Activated CD8-positive, alpha-beta memory T cell treated with anti-CD3 and anti-CD28 coated beads, Interleukin-2, amount 50 U/mL, for 24 hours (primary cell): Measurements from ENCODE around the gene PLCB4.
"Not testable (repeated sequence)": the region's sequence is repeated elsewhere in the genome, so short reads cannot be mapped to it uniquely, and the experiment has no call there.

ENCODE experiments used
- DNase-seq: peaks from one replicate; pipeline ENCODE4 v3.0.0-alpha.2; 2020; ENCODE audit errors: extremely low read depth

Gene PLCB4

DNA sequence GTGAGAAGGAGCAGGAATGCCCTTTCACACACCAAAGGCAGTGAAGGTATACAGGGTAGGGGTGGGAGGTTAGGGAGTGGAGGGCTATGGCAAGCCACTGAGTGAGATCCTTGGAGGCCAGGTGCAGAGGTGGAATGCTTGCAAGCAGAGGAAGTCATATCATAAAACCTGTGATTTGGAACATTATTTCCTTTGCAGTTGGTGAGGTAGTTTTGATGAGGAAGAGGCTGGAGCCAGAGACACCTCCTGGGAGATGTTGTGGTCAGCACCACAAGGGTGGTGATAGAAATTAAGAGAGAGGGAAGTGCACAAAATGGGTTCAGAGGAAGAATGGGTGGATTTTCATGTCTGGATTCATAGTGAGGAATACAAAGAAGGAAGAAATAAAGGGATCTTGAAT lies 73.0 kb downstream of the PLCB4 start:
- DNase-seq: no peak

DNA sequence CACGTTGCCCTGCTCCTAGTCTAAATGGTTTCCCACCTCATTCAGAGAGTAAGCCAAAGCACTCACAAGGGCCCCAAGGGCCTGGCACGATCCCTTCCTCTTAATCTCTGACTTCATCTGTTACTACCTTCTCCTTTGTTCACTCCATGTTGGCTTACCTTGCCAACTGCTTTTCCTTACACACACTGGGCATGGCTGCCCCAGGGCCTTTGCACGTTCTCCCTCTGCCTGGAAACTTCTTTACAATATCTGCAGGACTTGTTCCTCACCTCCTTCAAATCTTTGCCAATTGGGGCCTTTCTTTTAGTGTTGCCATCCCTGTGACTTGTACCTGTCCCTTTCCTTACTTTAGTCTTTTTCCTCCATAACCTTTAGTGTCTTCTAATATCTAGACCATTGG lies 73.9 kb downstream of the PLCB4 start:
- no peak for DNase-seq

DNA sequence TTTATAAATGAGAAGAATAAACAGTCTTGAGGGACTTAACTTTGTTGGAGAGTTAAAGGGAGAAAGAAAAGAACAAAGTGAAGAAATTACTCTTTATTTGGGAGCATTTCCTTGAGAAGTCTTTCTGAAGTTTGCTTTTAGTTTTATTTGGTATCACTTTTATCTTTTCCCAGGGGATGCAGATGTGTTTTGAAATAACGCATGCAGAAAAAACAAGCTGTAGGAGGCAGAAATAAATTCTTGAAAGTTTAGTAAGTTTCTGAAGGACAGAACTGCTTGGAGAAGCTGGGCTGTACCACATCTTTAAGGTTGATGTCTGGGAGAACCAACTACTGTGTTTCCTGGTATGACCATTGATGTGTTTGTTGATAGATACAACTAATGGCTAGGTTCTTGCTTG lies 75.0 kb downstream of the PLCB4 start:
- DNase-seq: no peak

DNA sequence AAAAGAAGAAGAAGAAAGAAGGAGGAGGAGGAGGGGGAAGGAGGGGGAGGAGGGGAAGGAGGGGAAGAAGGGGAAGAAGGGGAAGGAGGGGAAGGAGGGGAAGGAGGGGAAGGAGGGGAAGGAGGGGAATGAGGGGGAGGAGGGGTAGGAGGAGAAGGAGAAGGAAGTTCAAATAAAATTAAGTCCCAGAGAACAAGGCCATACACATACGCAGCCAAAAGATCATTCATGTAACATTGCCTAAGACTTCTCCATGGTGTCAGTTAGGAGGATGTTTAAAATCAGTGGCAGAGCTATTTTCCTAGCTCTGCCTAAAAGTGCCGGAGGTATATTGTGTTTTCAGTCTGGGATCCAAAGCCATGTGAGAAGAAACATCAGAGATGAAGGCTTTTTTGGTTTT lies 75.8 kb downstream of the PLCB4 start:
- DNase-seq: no peak

DNA sequence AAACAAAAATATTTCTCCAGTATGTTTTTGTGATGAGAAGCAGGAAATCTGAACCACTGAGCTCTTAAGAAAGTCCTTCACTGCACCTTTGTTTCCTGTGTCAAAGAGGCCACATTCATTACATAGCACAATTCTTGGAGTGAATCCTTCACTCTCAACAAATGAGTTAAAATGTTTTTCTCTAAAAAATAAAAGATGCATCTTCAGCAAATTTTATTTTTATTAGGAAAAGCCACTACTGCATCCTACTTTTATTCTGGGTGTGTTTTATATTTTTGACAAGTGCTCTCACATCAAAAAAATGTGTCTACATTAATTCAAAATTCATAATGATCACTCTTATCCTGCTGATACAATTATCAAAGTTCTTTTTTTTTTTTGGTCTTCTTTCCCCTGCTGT lies 76.3 kb downstream of the PLCB4 start:
- DNase-seq: no peak

DNA sequence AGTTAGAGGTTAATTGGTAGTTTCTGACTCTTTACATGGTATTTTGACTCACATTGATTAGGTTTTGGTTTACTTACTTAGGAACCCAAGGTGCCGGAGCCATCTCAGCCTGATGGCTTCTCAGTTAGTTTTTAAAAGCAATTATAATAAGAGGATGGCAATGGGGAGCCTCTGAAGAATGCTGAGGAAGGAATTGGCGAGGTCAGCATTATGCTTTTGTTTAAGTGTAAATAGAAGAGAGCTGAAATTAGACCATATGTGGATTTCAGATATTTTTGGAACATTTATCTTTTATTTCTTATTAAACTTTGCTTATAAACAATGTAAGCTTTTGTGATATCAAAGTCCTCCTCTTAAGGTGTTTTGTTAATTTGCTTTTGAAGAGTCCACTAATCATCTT lies 77.8 kb downstream of the PLCB4 start:
- no peak for DNase-seq

DNA sequence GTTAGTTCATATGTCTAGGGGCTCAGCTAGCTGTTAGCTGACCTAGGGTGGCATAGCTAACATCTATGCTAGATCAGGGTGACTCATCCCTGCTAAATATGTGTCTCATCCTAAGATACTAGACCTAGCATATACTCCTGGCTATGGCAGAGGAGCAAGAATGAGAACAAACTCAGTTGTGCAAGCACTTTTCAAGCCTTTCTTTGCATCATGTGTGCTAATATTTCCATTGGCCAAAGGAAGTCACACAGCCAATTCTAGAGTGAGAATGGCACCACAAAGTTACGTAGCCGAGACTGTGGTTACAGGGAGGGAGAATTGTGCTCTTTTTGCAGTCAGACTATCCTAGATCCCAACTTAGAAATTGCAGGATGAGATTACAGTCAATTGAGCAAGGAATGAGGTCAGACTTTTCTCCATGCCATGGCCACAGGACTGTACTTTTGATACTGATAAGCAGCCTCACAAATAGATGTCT lies 78.7 kb downstream of the PLCB4 start:
- no peak for DNase-seq

DNA sequence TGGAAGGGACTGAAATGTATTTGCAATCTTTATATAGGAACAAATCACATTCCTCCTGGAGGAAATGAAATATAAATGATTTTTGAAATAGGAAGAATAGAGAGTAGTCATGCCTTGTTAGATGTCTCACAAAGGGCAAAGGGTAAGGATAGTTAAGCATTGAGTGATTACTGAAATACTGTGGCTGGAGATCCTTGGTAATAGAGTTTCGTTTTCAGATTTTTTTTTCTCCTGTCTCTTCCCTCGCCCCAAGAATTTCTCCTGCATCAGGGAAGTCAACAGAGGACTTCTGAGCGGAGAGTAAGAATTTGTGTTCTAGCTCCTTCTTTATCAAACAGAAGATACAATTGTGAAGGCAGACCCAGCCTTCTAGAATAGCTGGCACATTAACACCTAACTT lies 79.4 kb downstream of the PLCB4 start:
- no peak for DNase-seq

DNA sequence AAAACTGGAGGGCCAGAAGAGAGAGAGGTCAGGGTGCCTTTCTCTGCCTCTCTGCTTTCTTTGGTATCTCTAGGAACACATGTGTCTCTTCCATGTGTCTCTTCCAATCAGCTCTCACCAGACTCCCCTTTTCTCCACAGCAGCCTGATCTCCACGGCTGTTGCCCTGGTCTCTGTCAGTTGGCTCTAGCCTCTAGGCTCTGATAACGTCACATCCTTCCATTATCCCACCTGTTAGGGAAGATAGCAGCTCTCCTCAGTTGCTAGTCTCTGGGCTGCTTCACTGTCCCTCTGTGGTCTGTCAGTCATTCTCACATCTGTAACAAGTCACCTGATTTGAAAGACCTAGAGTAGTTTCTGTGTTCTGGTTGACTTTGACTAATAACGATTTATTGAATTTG lies 80.2 kb downstream of the PLCB4 start:
- DNase-seq: no peak

DNA sequence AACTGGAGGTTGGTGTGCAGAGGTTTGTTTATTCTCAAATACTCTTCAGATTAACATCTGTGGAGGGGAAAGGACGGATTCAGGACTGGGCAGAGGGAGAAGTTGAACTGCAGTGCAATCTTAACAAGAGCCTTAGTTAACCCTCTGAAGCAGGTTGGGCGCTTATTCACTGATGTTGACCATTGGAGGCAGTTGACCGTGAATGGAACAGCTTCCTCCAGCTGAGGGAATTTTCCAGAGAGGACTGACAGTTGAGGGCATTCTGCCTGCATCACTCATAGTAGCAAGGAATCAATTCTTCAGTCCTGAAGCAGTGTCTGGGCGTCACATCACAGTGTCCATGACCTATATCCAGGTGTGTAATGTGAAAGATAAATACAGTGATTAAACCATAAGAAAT lies 80.9 kb downstream of the PLCB4 start:
- DNase-seq: no peak

DNA sequence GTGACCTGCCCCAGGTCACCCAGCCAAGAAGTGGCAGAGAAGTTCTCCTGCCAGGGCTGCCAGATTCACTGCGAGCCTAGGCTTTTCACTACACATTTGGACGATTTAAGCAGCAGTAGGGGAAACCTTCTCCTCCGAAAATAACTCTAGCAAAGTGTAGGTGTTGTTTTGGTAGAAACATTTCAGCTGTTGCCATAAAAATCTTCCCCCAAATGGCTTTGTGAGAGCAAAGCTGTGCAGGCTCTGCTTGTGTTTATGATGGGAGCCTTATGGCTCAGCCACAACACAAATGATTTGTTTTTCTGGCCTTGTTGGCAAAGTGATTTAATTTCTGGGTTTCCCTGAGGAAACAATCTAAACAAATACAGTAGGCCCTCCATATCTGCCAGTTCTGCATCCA lies 81.8 kb downstream of the PLCB4 start:
- no peak for DNase-seq

DNA sequence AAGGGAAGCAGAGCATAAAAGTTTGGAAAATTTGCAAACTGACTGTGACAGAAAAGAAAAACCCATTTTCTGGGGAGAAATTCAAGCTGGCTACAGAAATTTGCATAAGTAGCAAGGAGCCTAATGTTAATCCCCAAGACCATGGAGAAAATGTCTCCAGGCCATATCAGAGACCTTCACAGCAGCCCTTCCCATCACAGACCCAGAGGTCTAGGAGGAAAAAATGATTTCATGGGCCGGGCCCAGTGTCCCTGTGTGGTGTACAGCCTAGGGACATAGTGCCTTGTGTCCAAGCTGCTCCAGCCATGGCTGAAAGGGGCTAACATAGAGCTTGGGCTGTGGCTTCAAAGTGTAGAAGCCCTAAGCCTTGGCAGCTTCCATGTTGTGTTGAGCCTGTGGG lies 83.3 kb downstream of the PLCB4 start:
- DNase-seq: not testable (repeated sequence)

DNA sequence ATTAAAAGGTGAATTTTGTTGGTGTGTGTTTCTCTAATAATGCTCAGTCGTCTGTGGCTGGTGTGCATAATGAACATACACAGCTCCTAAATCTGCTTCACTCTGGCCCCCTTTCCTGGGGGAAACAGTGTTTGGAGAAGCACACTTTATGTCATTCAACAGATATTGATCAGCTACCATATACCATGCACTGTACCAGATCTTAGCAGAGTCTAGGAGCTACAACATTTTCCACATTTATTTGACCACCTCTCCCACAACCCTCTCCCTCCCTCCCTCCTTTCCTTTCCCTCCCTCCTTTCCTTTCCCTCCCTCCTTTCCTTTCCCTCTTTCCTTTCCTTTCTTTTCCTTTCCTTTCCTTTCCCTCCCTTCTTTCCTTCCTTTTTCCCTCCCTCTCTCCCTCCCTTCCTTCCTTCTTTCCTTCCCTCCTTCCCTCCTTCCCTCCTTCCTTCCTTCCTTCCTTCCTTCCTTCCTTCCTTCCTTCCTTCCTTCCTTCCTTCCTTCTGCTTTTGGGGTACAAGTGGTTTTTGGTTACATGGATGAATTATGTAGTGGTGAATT lies 85.7 kb downstream of the PLCB4 start:
- no peak for DNase-seq

DNA sequence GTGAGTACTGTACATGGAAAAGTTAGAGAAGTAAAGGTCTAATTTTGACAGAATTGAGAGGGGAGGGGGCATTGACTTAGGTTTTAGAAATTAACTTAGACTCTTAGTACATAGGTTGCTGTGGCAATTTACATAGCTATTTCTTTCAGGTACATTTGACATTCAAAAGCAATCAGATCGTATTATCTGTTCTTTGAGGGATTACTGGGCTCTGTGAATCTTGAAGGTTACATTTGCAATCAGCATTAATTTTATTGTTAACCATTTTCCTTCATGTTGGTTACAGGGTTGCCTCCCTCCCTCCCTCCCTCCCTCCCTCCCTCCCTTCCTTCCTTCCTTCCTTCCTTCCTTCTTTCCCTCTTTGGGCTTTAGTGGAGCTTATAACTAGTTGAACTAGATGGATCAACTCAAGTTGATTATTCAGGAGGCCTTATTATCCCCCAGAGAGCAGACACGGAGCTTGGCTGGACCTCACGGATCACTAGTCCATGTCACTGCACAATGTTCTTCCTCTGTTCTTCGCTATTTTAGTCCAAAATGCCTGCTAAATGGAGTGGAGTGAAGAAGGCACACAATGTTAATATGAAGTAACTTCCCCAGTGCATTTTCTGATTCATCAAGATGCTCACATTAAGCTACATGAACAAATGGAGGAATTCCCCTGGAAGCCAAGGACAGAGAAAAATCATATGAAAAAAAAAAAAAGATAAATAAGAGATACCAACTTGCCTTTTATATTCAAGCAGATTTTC lies 87.8 kb downstream of the PLCB4 start:
- DNase-seq: no peak

DNA sequence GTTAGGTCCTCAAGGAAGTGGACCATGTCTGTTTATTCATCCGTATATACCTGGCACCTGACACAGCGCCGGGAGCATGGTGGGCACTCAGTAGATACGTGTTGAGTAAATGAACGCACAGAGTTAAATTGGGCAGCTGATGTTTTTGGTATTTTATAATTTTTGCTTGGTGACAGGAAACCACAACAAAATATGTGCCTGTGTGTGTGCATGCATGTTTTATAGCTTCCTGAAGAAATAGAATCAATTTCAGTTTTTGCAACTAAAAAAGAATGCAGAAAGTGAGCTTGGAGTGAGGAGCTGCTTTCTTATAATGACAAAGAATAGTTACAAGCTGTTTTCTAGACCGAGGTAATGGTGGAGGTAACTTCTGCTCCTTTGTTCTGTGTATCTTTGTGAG lies 91.4 kb downstream of the PLCB4 start:
- no peak for DNase-seq

DNA sequence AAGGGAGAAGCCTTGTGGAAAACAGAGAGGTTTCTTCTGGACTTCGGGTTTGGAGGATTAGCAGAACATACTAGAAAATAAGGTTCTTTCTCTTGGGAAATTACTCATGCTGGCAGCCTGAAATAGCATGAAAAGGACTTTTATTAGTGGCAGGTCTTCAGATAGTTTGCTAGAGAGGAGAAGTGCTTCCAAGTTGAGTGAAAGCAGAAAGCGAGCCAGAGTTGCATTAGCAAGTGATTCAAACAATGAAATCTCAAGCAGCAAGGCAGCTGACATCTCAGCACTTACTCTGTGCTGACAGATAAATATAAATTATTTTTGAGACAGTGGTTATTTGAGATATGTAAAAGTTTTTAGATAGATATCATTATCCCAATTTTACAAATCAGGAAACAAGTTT lies 91.9 kb downstream of the PLCB4 start:
- no peak for DNase-seq

DNA sequence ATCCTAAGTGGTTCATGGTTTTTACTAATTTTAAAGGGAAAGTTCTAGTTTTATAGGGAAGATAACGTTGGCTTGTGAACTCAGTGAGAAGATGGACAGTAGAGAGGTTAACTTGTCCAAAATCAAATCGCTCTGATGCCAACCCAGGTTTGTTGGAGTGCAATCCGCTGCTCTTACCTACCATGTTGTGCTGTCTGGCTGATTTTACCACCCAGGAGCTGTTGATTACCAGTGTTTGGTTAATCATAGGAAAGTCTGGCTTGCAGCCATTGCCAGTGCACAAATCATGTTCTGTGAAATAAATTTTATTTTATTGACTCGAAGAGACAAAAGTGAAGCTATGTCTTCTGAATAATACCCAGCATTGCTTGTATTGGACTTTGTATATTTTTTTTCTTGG lies 92.4 kb downstream of the PLCB4 start:
- DNase-seq: no peak

DNA sequence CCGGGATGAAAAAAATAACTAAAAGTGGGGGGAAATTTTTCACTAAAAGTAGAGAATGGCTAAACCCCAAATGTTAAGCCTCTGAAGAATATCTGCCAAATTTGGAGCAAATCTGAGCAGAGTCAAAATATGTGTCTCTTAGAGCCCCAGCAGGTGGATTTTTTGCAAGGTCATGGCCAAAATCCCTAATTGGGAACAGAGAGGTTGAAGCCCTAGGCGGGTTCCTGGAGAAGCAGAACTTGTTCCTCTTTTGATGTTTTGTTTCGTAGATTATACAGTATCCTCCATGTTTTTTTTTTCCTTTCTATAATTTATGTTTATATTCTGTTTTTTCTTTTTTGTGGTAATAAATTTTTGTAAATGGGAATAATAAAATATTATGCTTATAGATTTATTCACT lies 94.4 kb downstream of the PLCB4 start:
- no peak for DNase-seq

DNA sequence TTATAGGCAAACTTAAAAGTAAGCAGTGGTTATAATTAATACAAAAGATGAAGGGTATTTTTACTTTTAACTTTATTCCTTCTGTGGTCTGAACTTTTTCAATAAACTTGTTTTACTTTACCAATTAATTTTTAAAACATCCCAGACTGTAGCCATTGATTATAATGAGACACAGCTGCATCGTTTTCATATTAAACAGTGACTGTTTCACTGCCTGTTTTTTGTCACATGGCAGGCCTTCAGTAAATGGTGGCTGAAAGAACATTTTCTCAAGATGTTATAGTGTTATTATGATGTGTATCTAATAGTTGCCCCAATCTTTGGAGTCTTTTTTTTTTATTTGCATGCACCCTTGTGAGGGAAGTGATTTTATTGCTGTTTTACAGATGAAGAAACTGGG lies 95.1 kb downstream of the PLCB4 start:
- DNase-seq: no peak

DNA sequence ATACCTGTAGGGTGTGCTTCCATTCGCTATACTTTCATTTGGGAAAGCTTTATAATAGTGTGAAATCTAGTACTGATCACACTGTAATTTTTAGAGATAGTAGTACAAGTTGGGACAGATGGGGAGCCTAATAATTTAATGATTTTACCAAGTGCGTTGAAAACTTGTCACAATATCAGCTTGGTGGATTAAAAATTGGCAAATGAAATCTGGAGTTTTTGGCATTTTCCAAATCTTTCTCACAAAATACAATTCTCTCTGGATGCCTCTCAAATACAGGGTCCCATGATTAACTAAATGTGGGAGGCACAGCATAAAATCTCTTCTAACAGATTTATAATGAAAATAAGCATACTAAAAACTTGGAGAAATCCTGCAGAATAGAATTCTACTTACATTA lies 96.4 kb downstream of the PLCB4 start:
- DNase-seq: no peak

DNA sequence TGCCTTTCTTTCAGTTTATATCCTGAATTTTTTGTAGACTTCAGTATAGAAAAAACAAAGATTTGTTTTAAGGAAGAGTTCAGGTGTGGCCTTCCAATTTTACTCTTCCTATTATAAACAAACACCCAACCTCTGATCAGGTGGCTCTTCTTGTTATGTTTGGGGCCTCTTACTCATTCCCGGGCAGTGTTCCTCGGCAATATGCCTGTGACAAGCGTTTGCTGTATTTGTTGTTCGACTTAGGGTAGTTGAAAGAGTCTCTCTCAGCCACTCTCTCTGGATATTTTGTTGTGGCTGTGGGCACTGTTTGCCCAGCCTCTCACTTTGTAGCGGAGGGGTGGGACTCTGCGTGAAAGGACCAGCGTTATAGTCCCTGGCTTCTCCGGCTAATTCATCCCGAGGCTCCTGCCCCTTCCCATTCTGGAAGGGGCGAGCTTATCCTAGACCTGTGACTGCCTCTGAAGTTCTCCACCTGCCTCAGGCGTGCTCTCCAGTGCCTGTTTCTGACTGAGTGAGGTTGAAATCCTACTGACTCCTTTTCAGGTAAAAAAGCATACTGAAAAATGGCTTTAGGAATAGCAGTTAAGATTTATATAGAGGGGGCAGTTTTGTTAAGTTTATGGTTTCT lies 97.4 kb downstream of the PLCB4 start:
- DNase-seq: no peak

DNA sequence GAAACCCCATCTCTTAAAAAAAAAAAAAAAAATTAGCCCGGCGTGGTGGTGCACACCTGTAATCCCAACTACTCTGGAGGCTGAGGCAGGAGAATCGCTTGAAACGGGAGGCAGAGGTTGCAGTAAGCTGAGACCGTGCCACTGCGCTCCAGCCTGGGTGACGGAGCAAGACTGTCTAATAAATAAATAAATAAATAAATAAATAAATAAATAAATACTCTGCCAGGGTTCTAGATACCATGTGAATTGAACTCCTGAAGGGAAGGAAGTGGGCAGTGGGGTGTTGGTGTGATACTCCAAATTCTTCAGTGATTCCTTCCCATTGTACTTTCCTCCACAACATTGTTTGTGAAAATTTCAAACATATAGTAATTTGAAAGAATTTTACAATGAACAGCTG lies 100.5 kb downstream of the PLCB4 start:
- DNase-seq: no peak

DNA sequence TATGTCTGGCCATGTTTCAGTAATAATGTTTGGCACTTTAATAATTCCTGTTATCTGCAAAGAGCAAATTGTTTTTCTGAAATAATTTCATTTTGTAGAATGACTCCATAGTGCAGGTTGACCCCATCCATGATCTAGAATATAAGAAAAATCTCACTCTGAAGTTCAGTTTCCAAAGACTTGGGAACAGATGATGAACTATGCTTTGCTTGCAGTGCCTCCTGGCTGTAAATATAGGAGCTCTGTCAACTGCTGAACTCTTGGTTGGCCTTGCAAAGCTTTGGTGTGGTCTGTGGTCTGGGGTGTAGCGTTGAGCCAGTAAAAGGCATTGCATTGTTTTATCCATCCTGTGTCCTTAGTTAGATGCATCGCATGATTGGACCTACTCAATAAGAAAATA lies 104.0 kb downstream of the PLCB4 start:
- DNase-seq: no peak
